Small intestine (tissue), 7 donors: ENCODE measurements around the gene GABRR3. TPM values are rescaled to one million over a fixed set of nuclear protein-coding genes. Genes with fewer than 3 reads are reported as not detected.

Experiments used
- DNase-seq, 2 donors: peaks; one replicate each; pipeline versions ENCODE4 v3.0.0 to v3.0.0-alpha.2; 2013
- FAIRE-seq: peaks from 2 replicates; lab custom pipeline; 2012; peaks lifted over from hg19 to GRCh38; lab: Jason Lieb, UNC
- H3K27ac ChIP-seq, 3 donors: one replicate each; pipeline ENCODE4 v1.5.1; 2013; ENCODE audit warnings: low read length in 2 of 3, mild to moderate bottlenecking in 2 of 3, control low read depth in 1 of 3, inconsistent platforms in 1 of 3, low read depth in 1 of 3, moderate library complexity in 1 of 3
- H3K27me3 ChIP-seq, 3 donors: one replicate each; pipeline ENCODE4 v1.6.1; 2013; ENCODE audit warnings: low read length in 3 of 3, inconsistent platforms in 1 of 3; ENCODE audit not compliant: control insufficient read depth in 3 of 3, insufficient read depth in 3 of 3
- H3K36me3 ChIP-seq, 3 donors: one replicate each; pipeline ENCODE4 v1.6.1; 2013; ENCODE audit warnings: low read length in 3 of 3, inconsistent platforms in 1 of 3, low read depth in 1 of 3, mild to moderate bottlenecking in 1 of 3, moderate library complexity in 1 of 3; ENCODE audit not compliant: control insufficient read depth in 3 of 3, insufficient read depth in 2 of 3
- H3K4me1 ChIP-seq, 3 donors: one replicate each; pipeline ENCODE4 v1.6.1; 2013; ENCODE audit warnings: low read length in 2 of 3, inconsistent platforms in 1 of 3, low read depth in 1 of 3, mild to moderate bottlenecking in 1 of 3, moderate library complexity in 1 of 3; ENCODE audit not compliant: control insufficient read depth in 3 of 3, insufficient read depth in 2 of 3
- H3K4me3 ChIP-seq, 3 donors: one replicate each; pipeline ENCODE4 v1.5.1; 2013; ENCODE audit warnings: low read length in 3 of 3, control low read depth in 1 of 3, inconsistent platforms in 1 of 3, low read depth in 1 of 3, mild to moderate bottlenecking in 1 of 3, moderate library complexity in 1 of 3
- H3K9me3 ChIP-seq, 2 donors: one replicate each; pipeline ENCODE4 v1.6.1; 2013; ENCODE audit warnings: low read depth in 1 of 2, low read length in 1 of 2; ENCODE audit not compliant: control insufficient read depth in 2 of 2, insufficient read depth in 1 of 2
- WGBS, 3 donors: extraction: QIAGEN DNeasy Blood & Tissue Kit; methylation state at CpG; one replicate each; pipeline ENCODE4 v1.1.7; 2013; 5-methylcytosine and 5-hydroxymethylcytosine counted together
- polyA plus RNA-seq, 4 donors: library from polyadenylated mRNA; stranded (reverse) in 3 of 4; unstranded in 1 of 4; fragments of 200-250 nt in 3 of 4; fragments of 120-200 nt in 1 of 4; gene quantifications; one replicate each; pipeline versions ENCODE4 v1.2.1 to v1.2.3, GENCODE V29; 2013
- donor health status: healthy with polysubstance abuse.
- donor health status: control.
- donor health status: control.
- donor health status: Bipolar disorder and iron deficiency.
- donor health status: healthy.

GABRR3 gene
- polyA plus RNA-seq, 4 donors, result not detected

DNA sequence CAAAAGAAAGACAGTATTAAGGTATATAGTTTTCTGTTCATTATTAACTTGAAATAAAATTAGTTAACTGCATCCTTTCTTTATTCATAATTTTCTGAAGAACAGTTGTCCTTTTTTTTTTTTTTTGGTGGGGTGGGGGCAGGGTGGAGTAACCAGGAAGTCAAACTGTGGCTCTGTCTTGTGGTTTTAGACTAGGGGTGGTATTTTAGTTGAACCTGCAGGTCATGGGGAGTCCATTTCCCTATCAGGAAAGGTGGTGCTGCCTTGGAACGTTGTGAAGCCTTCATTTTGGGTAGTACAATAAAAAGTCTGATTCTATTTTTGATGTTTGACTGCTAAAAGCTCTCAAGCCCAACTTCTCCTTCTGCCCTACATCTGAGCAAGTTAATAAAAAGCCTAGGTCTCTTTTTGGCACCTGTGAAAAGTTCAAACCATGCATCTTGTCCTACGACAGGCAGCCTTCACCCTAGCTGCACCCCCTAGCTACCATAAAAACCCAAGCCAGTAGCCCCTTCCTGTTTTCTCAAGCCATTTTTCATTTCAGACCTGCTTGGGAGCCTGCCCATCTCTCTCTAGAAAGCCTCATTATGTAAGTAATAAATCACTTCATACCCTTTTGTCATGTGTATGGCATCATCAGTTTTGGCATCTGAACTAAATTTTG, 31.7 kb downstream of the GABRR3 start:
- WGBS, 3 donors, result 44 to 52% (median 49%) methylated on average over 2 of the region's 2 CpGs
- no peak for FAIRE-seq

DNA sequence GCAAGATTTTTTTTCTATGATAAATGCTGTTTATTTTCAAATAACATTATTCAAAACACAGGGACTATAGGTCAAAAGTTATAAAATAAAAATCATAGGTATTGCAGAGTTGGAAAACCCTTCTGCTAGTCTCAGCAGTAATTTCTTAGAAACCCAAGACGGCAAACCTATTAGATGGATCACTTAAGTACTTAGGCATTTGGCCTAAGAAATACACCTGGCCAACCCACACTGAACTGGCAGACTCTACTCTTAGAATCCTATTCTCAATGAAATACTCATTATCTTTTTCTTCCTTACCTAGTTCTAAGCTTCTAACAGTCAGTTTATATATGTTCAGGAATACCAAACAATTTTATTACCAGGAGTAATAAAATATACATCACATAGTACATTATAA, 32.4 kb downstream of the GABRR3 start:
- H3K36me3 ChIP-seq, result no peaks in the 10 kb centered on the region
- WGBS, 3 donors, result 94 to 100% (median 96%) methylated on average over 1 of the region's 1 CpG
- no peaks in the 10 kb centered on the region for H3K9me3 ChIP-seq
- DNase-seq, result no peak
- no peak overlapping the region for H3K27ac ChIP-seq
- peaks cover 0 to 3% (median 0%) of the 10 kb centered on the region in 3 donors for H3K27me3 ChIP-seq
- FAIRE-seq, result no peak
- no peaks in the 10 kb centered on the region for H3K4me1 ChIP-seq
- H3K4me3 ChIP-seq, result no peak overlapping the region

More for the DNA sequence above, 31.7 kb downstream of the GABRR3 start:
- no peaks in the 10 kb centered on the region for H3K4me1 ChIP-seq
- H3K4me3 ChIP-seq, result no peak overlapping the region
- no peaks in the 10 kb centered on the region for H3K36me3 ChIP-seq
- H3K27me3 ChIP-seq, result peaks cover 0 to 3% (median 0%) of the 10 kb centered on the region in 3 donors
- peak overlapping the region in 1 of 3 donors; percentile 54 for H3K27ac ChIP-seq
- DNase-seq, result no peak
- H3K9me3 ChIP-seq, result no peaks in the 10 kb centered on the region

DNA sequence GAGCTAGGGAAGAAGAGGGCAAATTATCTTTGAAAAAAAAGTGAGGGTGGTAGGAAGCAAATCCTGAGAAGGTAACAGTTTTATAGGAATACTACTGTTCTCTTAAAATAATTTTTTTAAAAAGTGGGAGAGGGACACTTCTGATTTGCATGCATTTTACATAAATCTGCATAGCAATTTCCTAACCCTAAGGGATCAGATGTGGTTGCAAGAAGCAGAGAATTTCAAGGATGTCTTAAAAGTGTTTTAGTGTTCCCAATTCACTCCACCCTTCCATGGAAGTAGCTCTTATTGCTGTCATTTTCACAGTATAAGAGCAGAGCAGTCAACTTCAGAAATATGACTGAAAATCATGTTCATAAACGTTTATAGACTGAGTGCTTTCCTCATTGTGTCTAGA, 35.1 kb downstream of the GABRR3 start:
- Histone ChIP-seq H3K9me3 (no peaks in the 10 kb centered on the region), H3K4me3 (no peak overlapping the region), H3K36me3 (no peaks in the 10 kb centered on the region), H3K27ac (no peak overlapping the region), H3K4me1 (no peaks in the 10 kb centered on the region), H3K27me3 (peaks cover 0 to 3% (median 0%) of the 10 kb centered on the region in 3 donors)
- no peak for FAIRE-seq
- 23 to 52% (median 38%) methylated on average over 1 of the region's 1 CpG for WGBS, 3 donors
- no peak for DNase-seq

DNA sequence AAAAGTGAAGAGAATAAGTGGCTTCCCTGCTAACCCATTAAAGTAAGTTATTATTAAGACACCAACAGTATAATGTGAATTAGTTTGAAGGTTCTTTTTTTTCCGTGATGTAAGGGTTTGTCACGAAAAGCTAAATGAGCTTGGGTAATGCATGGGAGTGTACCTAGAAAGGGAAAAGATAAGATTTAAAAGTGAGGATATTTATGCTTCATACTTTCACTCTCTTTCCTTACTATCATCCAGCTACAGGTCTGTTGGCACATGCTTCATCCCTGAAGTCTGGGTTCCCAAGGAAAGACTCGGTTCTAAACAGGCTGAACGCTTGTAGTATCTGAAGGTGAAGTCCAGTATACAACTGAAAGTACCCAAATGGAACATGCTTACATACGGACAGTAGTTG, 36.0 kb downstream of the GABRR3 start:
- H3K27me3 ChIP-seq, result peaks cover 0 to 3% (median 0%) of the 10 kb centered on the region in 3 donors
- FAIRE-seq (no peak), DNase-seq (no peak)
- no peak overlapping the region for H3K4me3 ChIP-seq
- H3K4me1 ChIP-seq, result no peaks in the 10 kb centered on the region
- H3K27ac ChIP-seq, result no peak overlapping the region
- 82 to 94% (median 88%) methylated on average over 5 of the region's 5 CpGs for WGBS, 3 donors
- H3K36me3 ChIP-seq, result no peaks in the 10 kb centered on the region
- H3K9me3 ChIP-seq, result no peaks in the 10 kb centered on the region

DNA sequence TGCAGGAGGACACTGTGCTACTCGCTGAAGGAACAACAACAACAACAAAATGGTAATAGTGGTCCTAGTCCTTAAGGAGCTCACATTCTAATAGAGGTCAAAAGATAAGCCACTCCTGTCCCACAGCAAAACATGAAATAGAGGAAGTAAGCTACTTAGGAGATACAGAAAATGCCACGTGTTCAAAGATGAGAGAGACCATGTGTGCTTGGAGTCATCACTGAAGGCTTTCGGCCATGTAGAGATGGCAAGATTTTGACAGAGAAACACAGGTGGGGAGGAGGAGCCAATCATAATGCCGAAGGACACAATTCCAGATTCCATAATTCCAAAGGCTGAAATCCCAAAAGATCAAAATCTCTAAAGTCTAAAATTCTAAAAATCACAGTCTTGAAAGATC, 38.1 kb downstream of the GABRR3 start:
- H3K27me3 ChIP-seq, result peaks cover 0 to 3% (median 0%) of the 10 kb centered on the region in 3 donors
- H3K36me3 ChIP-seq, result no peaks in the 10 kb centered on the region
- WGBS, 3 donors, result 83 to 91% (median 86%) methylated on average over 4 of the region's 4 CpGs
- DNase-seq (no peak), FAIRE-seq (no peak)
- H3K4me1 ChIP-seq, result no peaks in the 10 kb centered on the region
- H3K4me3 ChIP-seq, result no peak overlapping the region
- no peak overlapping the region for H3K27ac ChIP-seq
- no peaks in the 10 kb centered on the region for H3K9me3 ChIP-seq

DNA sequence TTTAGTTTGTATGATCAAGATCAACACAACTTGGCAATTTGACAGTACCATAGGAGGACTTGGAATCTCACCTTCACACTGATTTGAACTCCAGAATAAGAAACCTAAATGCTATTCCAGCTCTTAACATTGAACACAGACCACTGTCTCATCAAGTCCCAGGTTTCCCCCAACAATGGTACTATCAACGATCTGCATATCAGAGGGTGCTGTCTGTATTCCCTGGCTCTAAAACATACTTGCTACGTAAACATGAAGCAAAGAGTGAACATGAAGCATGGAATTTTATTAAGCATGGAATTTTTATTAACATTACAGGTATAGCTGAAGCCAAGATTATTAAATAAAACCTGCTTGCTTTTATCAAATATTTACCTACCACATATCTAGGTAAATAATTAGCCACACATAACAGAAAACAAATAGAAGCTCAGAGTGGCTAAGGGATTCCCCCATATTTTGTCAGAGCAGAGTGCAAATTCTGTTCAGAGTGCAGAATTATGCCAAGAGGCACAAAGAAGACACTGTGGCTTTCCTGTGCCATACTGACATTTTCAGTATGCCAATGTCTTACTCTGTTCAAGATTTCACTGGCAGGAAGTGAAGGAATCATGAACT, 40.7 kb downstream of the GABRR3 start:
- Histone ChIP-seq H3K27ac (no peak overlapping the region), H3K9me3 (no peaks in the 10 kb centered on the region), H3K27me3 (no peaks in the 10 kb centered on the region), H3K36me3 (no peaks in the 10 kb centered on the region), H3K4me1 (no peaks in the 10 kb centered on the region), H3K4me3 (no peak overlapping the region)
- DNase-seq (no peak), FAIRE-seq (no peak)
- WGBS, 3 donors, result 27 to 64% (median 33%) methylated on average over 2 of the region's 2 CpGs

DNA sequence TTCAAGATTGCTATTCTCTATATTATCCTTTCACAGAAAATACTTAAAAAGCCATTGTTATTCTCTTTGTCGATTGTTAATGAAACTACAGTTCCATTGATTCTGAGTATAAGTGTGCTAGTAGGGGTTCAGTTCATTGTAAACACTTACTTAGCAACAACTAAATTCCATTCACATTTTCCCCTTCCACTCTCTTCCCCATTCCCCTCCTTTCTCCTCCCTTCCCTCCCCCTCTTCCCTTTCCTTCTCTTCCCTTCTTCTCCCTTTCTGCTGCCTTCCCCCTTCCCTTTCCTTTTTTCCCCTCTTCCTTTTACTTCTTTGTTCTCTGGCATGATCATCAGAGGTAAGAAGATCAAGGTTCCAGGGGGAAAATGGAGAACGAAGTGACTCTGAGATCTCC, 41.6 kb downstream of the GABRR3 start:
- Histone ChIP-seq H3K9me3 (no peaks in the 10 kb centered on the region), H3K27me3 (no peaks in the 10 kb centered on the region), H3K4me3 (no peak overlapping the region), H3K27ac (no peak overlapping the region), H3K4me1 (no peaks in the 10 kb centered on the region), H3K36me3 (no peaks in the 10 kb centered on the region)
- WGBS, 3 donors, result 76 to 83% (median 83%) methylated on average over 2 of the region's 2 CpGs
- DNase-seq, result no peak
- FAIRE-seq, result no peak

DNA sequence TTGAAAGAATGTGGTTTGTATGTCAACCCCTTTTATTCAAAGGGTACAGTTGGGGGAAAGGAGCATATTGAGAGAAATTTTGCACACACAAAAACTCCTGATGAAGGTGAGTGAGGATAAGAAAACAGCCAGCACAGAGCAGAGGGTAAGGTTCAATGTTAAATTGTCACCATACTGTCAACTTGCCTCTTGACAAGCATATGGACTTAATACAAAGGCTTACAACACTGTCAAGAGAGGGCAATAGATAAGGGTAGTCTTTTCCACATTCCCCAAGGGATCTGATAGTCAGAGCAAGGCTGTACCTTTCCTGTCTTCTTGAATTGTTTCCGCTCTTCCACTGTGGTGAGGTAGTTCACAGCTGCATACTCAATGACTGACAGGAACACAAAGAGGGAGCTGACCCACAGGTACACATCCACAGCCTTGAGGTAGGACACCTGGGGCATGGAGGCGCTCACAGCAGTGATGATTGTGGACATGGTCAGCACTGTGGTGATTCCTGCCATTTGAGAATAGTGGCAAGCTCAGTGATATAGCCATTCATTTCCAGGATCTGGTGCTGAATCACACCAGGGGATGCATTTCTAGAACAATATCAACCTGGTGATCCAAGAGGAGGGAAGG, 42.5 kb downstream of the GABRR3 start:
- H3K9me3 ChIP-seq, result no peaks in the 10 kb centered on the region
- no peak overlapping the region for H3K4me3 ChIP-seq
- H3K4me1 ChIP-seq, result no peaks in the 10 kb centered on the region
- no peaks in the 10 kb centered on the region for H3K27me3 ChIP-seq
- H3K27ac ChIP-seq, result no peak overlapping the region
- 95 to 96% (median 95%) methylated on average over 2 of the region's 2 CpGs for WGBS, 3 donors
- FAIRE-seq (no peak), DNase-seq (no peak)
- no peaks in the 10 kb centered on the region for H3K36me3 ChIP-seq
